ENCODE results near the gene DNPH1.

DNPH1 gene

GRCh38 chr6:43247114-43247999 is 18.1 kb upstream of the DNPH1 start:
- peak; percentile 52 to 68 for DNase-seq (ENCODE audit: low read depth in 1 of 2, low spot score in 1 of 2)

- no peak for DNase-seq (ENCODE audit: low read depth in 1 of 2, low spot score in 1 of 2)
Observed at GRCh38 chr6:43246301-43247113, 17.2 kb upstream of the DNPH1 start.

- no peak for DNase-seq (ENCODE audit: low read depth in 1 of 2, low spot score in 1 of 2)
Observed at GRCh38 chr6:43243664-43244321, 14.5 kb upstream of the DNPH1 start.

GRCh38 chr6:43242908-43243663 is 13.8 kb upstream of the DNPH1 start, which contains the start of gene TTBK1:
TTBK1 (plus strand) TSS chr6:43243481; CDS start chr6:43246661, 3,180 bp downstream.
- DNase-seq (ENCODE audit: low read depth in 1 of 2, low spot score in 1 of 2): no peak

- no peak for DNase-seq (ENCODE audit: low read depth in 1 of 2, low spot score in 1 of 2)
Observed at GRCh38 chr6:43241446-43241845, 12.2 kb upstream of the DNPH1 start.

GRCh38 chr6:43240950-43241349 is 11.7 kb upstream of the DNPH1 start:
- no peak for DNase-seq (ENCODE audit: low read depth in 1 of 2, low spot score in 1 of 2)

GRCh38 chr6:43239054-43239453 is 9.8 kb upstream of the DNPH1 start:
- DNase-seq (ENCODE audit: low read depth in 1 of 2, low spot score in 1 of 2): no peak

GRCh38 chr6:43235841-43236240 is 6.6 kb upstream of the DNPH1 start:
- no peak for DNase-seq (ENCODE audit: low read depth in 1 of 2, low spot score in 1 of 2)

GRCh38 chr6:43231735-43232450 is 2.6 kb upstream of the DNPH1 start:
- no peak for DNase-seq (ENCODE audit: low read depth in 1 of 2, low spot score in 1 of 2)

- DNase-seq (ENCODE audit: low read depth in 1 of 2, low spot score in 1 of 2): no peak
Observed at GRCh38 chr6:43231053-43231452, 1.8 kb upstream of the DNPH1 start.

- no peak for DNase-seq (ENCODE audit: low read depth in 1 of 2, low spot score in 1 of 2)
Observed at GRCh38 chr6:43229803-43230620, 731 bp upstream of the DNPH1 start.

- no peak for DNase-seq (ENCODE audit: low read depth in 1 of 2, low spot score in 1 of 2)
Observed at GRCh38 chr6:43226192-43226851, 3.0 kb downstream of the DNPH1 start.

GRCh38 chr6:43223175-43223574 is 6.1 kb downstream of the DNPH1 start:
- no peak for DNase-seq (ENCODE audit: low read depth in 1 of 2, low spot score in 1 of 2)

- DNase-seq (ENCODE audit: low read depth in 1 of 2, low spot score in 1 of 2): no peak
Observed at GRCh38 chr6:43222418-43223059, 6.7 kb downstream of the DNPH1 start.

GRCh38 chr6:43221046-43221972 is 8.0 kb downstream of the DNPH1 start:
- DNase-seq (ENCODE audit: low read depth in 1 of 2, low spot score in 1 of 2): no peak

GRCh38 chr6:43220439-43220951 is 8.8 kb downstream of the DNPH1 start:
- no peak for DNase-seq (ENCODE audit: low read depth in 1 of 2, low spot score in 1 of 2)

- DNase-seq (ENCODE audit: low read depth in 1 of 2, low spot score in 1 of 2): no peak
Observed at GRCh38 chr6:43219814-43220213, 9.5 kb downstream of the DNPH1 start.

Data from stimulated activated CD4-positive, alpha-beta T cell treated with anti-CD3 and anti-CD28 coated beads, Interleukin-15, amount 100 ng/mL, for 1 hour (primary cell).